Muscle of leg (tissue), 11 donors: ENCODE measurements around the gene SLC16A9. TPM values are rescaled to one million over a fixed set of nuclear protein-coding genes. Genes with fewer than 3 reads are reported as not detected.

Experiments used
- DNase-seq: peaks from one replicate; pipeline ENCODE4 v3.0.0; 2013
- H3K27ac ChIP-seq: one replicate; pipeline ENCODE4 v1.5.1; 2013; ENCODE audit warnings: mild to moderate bottlenecking, low read length, control low read depth
- H3K27me3 ChIP-seq: one replicate; pipeline ENCODE4 v1.6.1; 2013; ENCODE audit warnings: low read length; ENCODE audit not compliant: control insufficient read depth, insufficient read depth
- H3K36me3 ChIP-seq: one replicate; pipeline ENCODE4 v1.6.1; 2013; ENCODE audit warnings: low read length; ENCODE audit not compliant: control insufficient read depth, insufficient read depth
- H3K4me1 ChIP-seq: one replicate; pipeline ENCODE4 v1.6.1; 2013; ENCODE audit warnings: low read length; ENCODE audit not compliant: control insufficient read depth, insufficient read depth
- H3K4me3 ChIP-seq: one replicate; pipeline ENCODE4 v1.5.1; 2013; ENCODE audit warnings: low read length, control low read depth
- H3K9me3 ChIP-seq: replicated peaks from 2 replicates; pipeline ENCODE4 v1.6.1; 2013; ENCODE audit warnings: low read depth, low read length; ENCODE audit not compliant: control insufficient read depth
- WGBS: methylation state at CpG from one replicate; pipeline ENCODE4 v1.1.5; 2013; ENCODE audit warnings: missing lambda C conversion rate; ENCODE audit not compliant: insufficient coverage; 5-methylcytosine and 5-hydroxymethylcytosine counted together
- polyA plus RNA-seq, 8 donors: library from polyadenylated mRNA; unstranded; fragments of 120-200 nt; gene quantifications; one replicate each; pipeline versions ENCODE4 v1.2.1 to v1.2.3, GENCODE V29; 2013; ENCODE audit warnings: inconsistent platforms in 1 of 8, low replicate concordance in 1 of 8; ENCODE audit not compliant: insufficient read length in 8 of 8, insufficient read depth in 1 of 8
- total RNA-seq: library from RNA; stranded (reverse); fragments of 120-200 nt; gene quantifications from one replicate; pipeline ENCODE4 v1.2.4, GENCODE V29; 2013

SLC16A9 gene
- total and polyA plus RNA-seq, 9 donors: 2.7 to 9.4 (median 4.0) TPM

DNA sequence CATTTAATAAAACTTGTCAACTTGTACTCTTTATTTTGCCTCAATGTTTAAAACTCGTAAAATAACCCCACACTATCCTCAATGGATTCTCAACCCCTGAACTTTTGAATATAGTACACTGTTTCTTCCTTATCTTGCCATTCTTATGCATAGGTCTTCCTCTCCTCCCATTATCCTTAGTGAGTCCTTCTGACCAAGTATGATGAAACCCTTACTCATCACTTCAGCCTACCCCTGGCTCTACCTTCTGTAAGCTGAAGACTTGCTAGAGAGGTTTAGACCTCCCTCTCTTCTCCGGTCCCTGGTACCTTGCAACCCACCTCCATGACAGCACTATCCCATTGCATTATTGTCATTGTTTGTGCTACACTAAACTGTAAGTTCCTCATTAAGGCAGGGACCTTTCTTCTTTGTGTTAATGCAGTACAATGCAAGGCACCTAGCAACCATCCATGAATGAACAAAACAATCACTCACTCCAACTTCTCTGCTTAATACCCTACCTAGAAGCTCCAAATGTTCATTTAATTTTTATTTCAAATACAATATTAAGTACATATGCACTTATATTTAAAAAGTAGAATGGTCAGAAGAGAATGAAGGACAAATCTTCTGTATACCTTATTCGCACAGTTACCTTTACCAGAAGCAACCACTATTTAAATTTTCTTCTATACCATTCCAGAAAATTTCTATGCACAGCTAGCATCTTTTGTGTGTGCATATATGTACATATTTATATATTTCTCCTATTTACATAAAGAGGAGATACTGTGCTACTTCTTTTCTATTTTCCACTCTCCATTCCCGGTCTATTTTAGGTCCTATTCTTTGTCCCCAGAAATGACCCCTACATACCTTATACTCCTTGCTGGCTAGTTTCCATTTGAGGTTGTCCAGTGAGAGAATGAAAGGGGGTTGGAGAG, 77.5 kb downstream of the SLC16A9 start:
- Histone ChIP-seq H3K27me3 (no peaks in the 10 kb centered on the region), H3K9me3 (no peaks in the 10 kb centered on the region), H3K36me3 (no peaks in the 10 kb centered on the region), H3K27ac (no peak overlapping the region), H3K4me1 (no peaks in the 10 kb centered on the region), H3K4me3 (no peak overlapping the region)
- WGBS: 86% methylated on average over 1 of the region's 4 CpGs
- no peak for DNase-seq

DNA sequence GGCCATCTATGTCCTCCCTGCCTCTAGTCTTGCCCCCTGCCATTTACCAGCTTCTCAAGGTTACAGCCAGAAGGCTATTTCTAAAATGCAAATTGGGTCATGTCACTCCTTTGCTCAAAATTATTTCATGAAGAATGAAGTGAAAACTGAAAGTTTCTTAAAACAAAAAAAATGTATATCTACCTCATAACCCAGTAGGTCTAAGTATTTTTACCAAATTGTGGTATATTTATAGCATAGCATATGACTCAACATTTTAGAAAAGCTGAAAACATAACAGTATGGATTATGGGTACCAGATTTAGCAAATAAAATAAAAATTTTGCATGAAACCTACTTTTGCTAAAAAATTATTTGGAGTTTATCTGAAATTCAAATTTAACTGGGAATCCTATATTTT, 78.4 kb downstream of the SLC16A9 start:
- Histone ChIP-seq H3K9me3 (no peaks in the 10 kb centered on the region), H3K4me1 (no peaks in the 10 kb centered on the region), H3K27me3 (no peaks in the 10 kb centered on the region), H3K4me3 (no peak overlapping the region), H3K36me3 (no peaks in the 10 kb centered on the region), H3K27ac (no peak overlapping the region)
- DNase-seq: no peak

DNA sequence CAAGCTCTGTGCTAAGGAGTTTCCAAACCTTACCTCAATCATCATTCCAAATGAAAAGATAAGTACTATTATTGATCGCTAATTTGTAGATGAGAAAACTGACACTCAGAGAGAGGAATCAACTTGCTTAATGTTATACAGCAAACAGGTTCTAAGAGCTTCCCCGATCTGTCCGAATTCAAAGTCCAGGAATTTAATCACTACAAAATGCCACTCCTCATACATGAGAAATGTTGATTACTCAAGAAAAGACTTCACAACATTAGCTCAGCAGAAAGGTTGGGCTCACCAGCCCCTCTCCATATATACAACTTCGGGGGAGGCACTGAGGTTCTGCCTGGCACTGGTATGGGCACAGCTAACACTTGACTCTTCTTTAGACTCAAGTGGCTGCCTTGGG, 80.7 kb downstream of the SLC16A9 start:
- Histone ChIP-seq H3K9me3 (no peaks in the 10 kb centered on the region), H3K27me3 (no peaks in the 10 kb centered on the region), H3K4me1 (peaks cover 2% of the 10 kb centered on the region), H3K4me3 (no peak overlapping the region), H3K27ac (no peak overlapping the region), H3K36me3 (no peaks in the 10 kb centered on the region)
- no peak for DNase-seq
- WGBS: no CpG with 5 or more reads among the region's 4 CpGs

DNA sequence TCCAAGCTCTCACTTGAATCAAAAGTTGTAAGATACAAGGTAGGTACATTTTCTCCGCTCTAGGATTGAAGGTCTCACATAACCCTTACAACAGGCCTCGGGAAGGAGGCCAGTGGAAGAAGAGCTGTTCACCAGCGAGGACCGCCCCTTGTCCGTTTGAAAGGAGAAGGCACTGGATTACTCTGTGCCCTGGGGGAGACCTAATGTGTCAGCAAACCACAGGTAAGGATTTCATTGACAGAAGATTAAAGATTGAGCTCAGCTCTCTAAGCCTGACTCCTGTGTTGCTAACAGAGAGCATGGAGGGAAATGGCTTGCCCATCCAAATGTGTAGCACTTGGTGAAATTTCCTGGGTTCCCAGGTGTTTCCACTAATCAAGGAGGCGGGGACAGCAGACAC, 81.2 kb downstream of the SLC16A9 start:
- no peak for DNase-seq
- 85% methylated on average over 3 of the region's 6 CpGs for WGBS
- no peaks in the 10 kb centered on the region for H3K27me3 ChIP-seq
- no peak overlapping the region for H3K4me3 ChIP-seq
- peaks cover 4% of the 10 kb centered on the region for H3K4me1 ChIP-seq
- no peak overlapping the region for H3K27ac ChIP-seq
- H3K9me3 ChIP-seq: no peaks in the 10 kb centered on the region
- no peaks in the 10 kb centered on the region for H3K36me3 ChIP-seq

DNA sequence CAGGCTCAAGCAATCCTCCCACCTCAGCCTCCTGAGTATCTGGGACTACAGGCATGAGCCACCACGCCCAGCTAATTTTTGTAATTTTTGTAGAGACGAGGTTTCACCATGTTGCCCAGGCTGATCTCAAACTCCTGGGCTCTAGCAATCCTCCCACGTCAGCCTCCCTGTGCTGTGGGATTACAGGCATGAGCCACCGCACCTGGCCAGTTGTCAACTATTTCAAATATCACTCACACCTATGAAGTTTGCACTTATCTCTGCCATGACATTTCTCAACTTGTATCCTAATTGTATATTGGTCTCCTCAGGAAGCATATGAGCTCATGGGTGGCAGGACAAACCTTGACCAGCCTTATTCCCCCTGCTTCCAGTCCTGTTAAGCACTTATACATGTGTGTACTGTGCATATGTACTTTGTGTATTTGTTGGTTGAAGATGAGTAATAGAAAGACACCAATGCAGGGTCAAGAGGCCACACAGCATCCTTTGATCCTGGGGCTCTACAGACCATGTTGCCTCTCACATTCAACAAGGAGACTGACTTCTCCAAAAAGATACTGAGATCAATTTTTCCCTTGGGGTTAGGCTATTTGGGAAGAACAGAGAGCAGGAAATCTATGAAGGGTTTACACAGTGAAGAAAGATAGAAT, 82.2 kb downstream of the SLC16A9 start:
- 100% methylated on average over 2 of the region's 4 CpGs for WGBS
- no peak overlapping the region for H3K4me3 ChIP-seq
- DNase-seq: no peak
- no peaks in the 10 kb centered on the region for H3K36me3 ChIP-seq
- peaks cover 8% of the 10 kb centered on the region for H3K4me1 ChIP-seq
- H3K9me3 ChIP-seq: no peaks in the 10 kb centered on the region
- no peaks in the 10 kb centered on the region for H3K27me3 ChIP-seq
- no peak overlapping the region for H3K27ac ChIP-seq

DNA sequence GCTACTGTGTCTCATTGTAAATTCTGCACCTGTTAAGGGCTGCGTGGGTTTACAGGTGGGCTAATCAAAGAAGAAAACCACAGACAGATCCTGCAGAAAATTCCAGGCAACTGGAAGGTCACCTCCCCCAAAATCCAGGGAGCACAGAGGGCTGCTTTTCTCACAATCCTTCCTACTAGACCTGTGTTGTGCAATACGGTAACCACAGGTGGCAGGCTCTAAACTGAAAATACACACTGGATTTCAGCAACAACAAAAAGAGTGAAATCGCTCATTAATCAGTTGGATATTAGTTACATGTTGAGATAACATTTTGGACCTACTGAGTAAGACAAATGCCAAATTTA, 83.2 kb downstream of the SLC16A9 start:
- Histone ChIP-seq H3K4me1 (peaks cover 13% of the 10 kb centered on the region), H3K4me3 (no peak overlapping the region), H3K36me3 (no peaks in the 10 kb centered on the region), H3K27me3 (no peaks in the 10 kb centered on the region), H3K27ac (no peak overlapping the region), H3K9me3 (no peaks in the 10 kb centered on the region)
- WGBS: no CpG with 5 or more reads among the region's 3 CpGs
- peak; percentile 22 for DNase-seq

DNA sequence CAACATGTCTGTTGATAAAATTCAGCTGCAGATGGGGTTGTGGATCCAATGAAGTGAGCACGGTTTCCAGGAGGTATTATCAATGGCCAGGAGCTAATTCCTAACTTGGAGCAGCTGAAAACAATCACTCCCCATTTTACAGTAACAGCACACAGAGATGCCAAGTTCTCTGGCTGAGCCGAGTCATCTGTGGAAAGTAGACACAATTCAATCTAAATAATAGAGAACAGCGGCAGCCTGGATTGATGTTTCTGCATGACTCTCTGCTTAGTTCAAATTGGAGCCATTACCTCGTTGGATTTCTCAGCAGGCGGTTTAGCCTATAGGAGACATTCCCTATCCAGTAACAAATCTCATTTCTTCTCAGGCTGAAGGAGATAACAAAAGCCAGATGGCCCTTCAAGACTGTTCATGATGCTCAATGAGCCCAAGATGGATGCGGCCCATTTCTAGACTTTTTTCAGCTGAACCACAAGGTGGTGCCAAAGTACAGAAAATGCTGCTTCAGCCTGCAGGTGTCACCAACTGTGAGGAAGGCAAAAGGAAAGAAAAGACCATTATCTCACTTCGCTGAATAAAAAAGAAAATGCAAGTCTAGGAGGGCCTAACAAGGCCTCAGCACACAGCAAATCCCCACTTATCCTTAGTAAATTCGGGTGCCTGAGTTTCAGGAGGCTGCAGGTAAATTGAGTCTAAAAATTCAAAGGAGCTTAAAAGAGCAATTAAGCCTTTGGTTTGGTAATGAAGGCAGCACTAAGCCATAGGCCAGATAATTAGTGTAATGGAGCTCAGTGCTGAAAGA, 83.7 kb downstream of the SLC16A9 start:
- Histone ChIP-seq H3K27me3 (no peaks in the 10 kb centered on the region), H3K9me3 (no peaks in the 10 kb centered on the region), H3K4me1 (peaks cover 13% of the 10 kb centered on the region), H3K27ac (peak overlapping the region; percentile 74), H3K4me3 (no peak overlapping the region), H3K36me3 (no peaks in the 10 kb centered on the region)
- peak; percentile 97 for DNase-seq
- WGBS: 10% methylated on average over 2 of the region's 8 CpGs

DNA sequence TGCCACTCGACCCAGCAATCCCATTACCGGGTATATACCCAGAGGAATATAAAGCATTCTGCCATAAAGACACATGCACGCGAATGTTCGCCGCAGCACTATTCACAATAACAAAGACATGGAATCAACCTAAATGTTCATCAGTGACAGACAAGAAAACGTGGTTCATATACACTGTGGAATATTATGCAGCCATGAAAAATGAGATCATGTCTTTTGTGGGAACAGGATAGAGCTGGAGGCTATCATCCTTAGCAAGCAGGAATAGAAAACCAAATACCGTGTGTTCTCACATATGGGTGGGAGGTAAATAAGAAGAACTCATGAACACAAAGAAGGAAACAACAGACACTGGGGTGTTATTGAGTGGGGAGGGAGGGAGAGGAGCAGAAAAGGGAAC, 84.7 kb downstream of the SLC16A9 start:
- Histone ChIP-seq H3K4me1 (peaks cover 13% of the 10 kb centered on the region), H3K27ac (peak overlapping the region; percentile 92), H3K4me3 (no peak overlapping the region), H3K36me3 (no peaks in the 10 kb centered on the region), H3K27me3 (no peaks in the 10 kb centered on the region), H3K9me3 (no peaks in the 10 kb centered on the region)
- DNase-seq: peak; percentile 29
- WGBS: 75% methylated on average over 1 of the region's 8 CpGs

DNA sequence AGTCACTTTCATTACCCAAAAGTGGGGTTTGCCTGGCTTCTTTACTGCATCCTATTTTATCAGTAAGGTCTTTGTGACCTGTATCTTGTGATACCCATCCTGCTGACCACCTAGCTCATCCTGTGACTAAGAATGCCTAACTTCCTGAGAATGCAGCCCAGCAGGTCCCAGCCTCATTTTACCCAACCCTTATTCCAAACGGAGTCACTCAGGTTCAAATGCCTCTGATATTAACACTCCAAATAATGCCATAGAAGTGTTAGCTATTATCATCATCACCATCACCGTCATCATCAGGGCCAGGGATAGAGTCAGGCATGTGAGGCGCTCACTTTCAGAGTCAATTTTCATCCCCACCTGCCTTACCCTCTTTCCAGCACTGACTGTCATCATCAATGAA, 85.5 kb downstream of the SLC16A9 start:
- Histone ChIP-seq H3K27me3 (no peaks in the 10 kb centered on the region), H3K4me1 (peaks cover 13% of the 10 kb centered on the region), H3K4me3 (no peak overlapping the region), H3K36me3 (no peaks in the 10 kb centered on the region), H3K27ac (peak overlapping the region; percentile 92), H3K9me3 (no peaks in the 10 kb centered on the region)
- WGBS: 100% methylated on average over 2 of the region's 3 CpGs
- DNase-seq: peak; percentile 17
